ENCODE results near the gene SPTY2D1. TPM values are rescaled to one million over a fixed set of nuclear protein-coding genes. Genes with fewer than 3 reads are reported as not detected.

The SPTY2D1 gene
- total RNA-seq, 2 donors from 2014 or later = 55.0 to 70.6 TPM

DNA sequence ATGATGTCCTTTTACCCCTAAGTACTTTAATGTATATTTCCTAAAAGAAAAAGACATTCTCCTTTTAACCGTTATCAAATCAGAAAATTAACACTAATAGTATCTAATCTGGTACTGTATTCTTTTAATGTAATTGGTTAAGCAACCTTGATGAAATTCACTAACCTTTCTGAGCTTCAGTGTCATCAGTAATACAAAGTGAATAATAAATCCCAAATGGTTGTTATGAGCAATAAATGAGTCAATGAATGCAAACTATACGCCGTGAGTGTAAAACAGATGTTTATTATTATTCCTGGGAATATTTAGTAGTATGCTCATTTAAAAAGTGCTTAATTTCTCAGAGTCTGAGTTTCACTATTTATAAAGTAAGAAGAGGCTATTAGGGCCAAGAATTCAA, 67.1 kb downstream of the SPTY2D1 start:
- DNase-seq = no peak
- no peak overlapping the region for H3K4me3 Mint-ChIP-seq
- no peaks in the 10 kb centered on the region for H3K27me3 Mint-ChIP-seq
- no peaks in the 10 kb centered on the region for H3K9me3 ChIP-seq (ENCODE audit: control insufficient read depth, low read length, poor library complexity, severe bottlenecking)
- no peak for ATAC-seq
- H3K36me3 Mint-ChIP-seq (ENCODE audit: low read depth) = peaks cover 3% of the 10 kb centered on the region
- peaks cover 6% of the 10 kb centered on the region for H3K4me1 Mint-ChIP-seq
- H3K27ac Mint-ChIP-seq = peak overlapping the region; percentile 54

- ATAC-seq (no peak), DNase-seq (no peak)
- no peak overlapping the region for H3K27ac Mint-ChIP-seq
- H3K36me3 Mint-ChIP-seq (ENCODE audit: low read depth) = peaks cover 2% of the 10 kb centered on the region
- H3K9me3 ChIP-seq (ENCODE audit: control insufficient read depth, low read length, poor library complexity, severe bottlenecking) = no peaks in the 10 kb centered on the region
- no peak overlapping the region for H3K4me3 Mint-ChIP-seq
- H3K27me3 Mint-ChIP-seq = no peaks in the 10 kb centered on the region
- H3K4me1 Mint-ChIP-seq = peaks cover 3% of the 10 kb centered on the region
Observed at GRCh38 chr11:18566406-18566805, 67.7 kb downstream of the SPTY2D1 start.

- H3K36me3 Mint-ChIP-seq (ENCODE audit: low read depth) = no peaks in the 10 kb centered on the region
Observed at GRCh38 chr11:18564149-18564548, 70.0 kb downstream of the SPTY2D1 start.

DNA sequence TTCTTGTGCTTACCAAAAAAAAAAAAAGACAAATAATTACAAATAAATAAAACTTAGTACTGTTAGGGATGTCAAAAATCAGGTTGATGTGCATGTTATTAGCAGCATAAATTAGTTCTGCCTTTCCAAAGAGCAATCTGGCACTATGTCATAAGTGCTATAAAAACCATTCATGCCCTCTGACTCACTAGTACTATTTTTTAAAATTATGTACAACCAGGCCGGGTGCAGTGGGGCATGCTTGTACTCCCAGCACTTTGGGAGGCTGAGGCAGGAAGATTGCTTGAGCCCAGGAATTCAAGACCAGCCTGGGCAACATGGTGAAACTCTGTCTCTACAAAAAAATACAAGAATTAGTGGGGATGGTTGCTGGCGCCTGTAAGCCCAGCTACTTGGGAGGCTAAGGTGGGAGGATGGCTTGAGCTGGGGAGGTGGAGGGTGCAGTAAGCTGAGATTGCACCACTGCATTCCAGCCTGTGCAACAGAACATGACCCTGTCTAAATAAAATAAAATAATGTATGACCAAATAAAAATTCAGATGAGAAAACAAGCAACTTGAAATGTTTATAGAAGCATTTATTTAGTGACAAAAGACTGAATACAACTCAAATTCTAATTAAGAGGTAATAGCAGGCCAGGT, 70.9 kb downstream of the SPTY2D1 start:
- Mint-ChIP-seq H3K27ac (peak overlapping the region; percentile 65), H3K27me3 (no peaks in the 10 kb centered on the region), H3K36me3 (ENCODE audit: low read depth) (no peaks in the 10 kb centered on the region), H3K4me1 (peaks cover 1% of the 10 kb centered on the region), H3K4me3 (no peak overlapping the region)
- DNase-seq = no peak
- no peaks in the 10 kb centered on the region for H3K9me3 ChIP-seq (ENCODE audit: control insufficient read depth, low read length, poor library complexity, severe bottlenecking)
- ATAC-seq = no peak

More at GRCh38 chr11:18564149-18564548, 70.0 kb downstream of the SPTY2D1 start:
- DNase-seq = no peak
- Mint-ChIP-seq H3K27ac (no peak overlapping the region), H3K4me3 (no peak overlapping the region), H3K27me3 (no peaks in the 10 kb centered on the region), H3K4me1 (peaks cover 2% of the 10 kb centered on the region)
- no peaks in the 10 kb centered on the region for H3K9me3 ChIP-seq (ENCODE audit: control insufficient read depth, low read length, poor library complexity, severe bottlenecking)
- no peak for ATAC-seq

Other genes with a start within 250 kb of the SPTY2D1 start
- gene LDHA, start 239.8 kb downstream of the SPTY2D1 start, total RNA-seq = 100 to 1,000 TPM; 260 to 313 TPM
- not detected for gene LDHC, start 222.0 kb downstream of the SPTY2D1 start, total RNA-seq
- gene LDHAL6A, start 178.5 kb downstream of the SPTY2D1 start, total RNA-seq = not detected
- gene TSG101, start 107.4 kb downstream of the SPTY2D1 start, total RNA-seq = 10 to 100 TPM; 15.8 to 15.9 TPM
- 10 to 100 TPM in 1 of 2 donors, 1 to 10 TPM in 1; 8.0 to 12.6 TPM for gene UEVLD, start 45.6 kb downstream of the SPTY2D1 start, total RNA-seq
- gene MISFA, start 34.6 kb downstream of the SPTY2D1 start, total RNA-seq = 1 to 10 TPM in 1 of 2 donors, under 1 TPM in 1; 0.99 to 1.9 TPM
- gene TMEM86A, start 64.4 kb upstream of the SPTY2D1 start, total RNA-seq = 1 to 10 TPM; 5.4 to 6.1 TPM
- 1 to 10 TPM; 2.0 to 9.4 TPM for gene IGSF22, start 91.8 kb upstream of the SPTY2D1 start, total RNA-seq
- not detected for gene PTPN5, start 157.5 kb upstream of the SPTY2D1 start, total RNA-seq

Data from T-helper 17 cell (primary cell).